Thyroid gland (tissue), 4 donors: ENCODE results near the gene LRMDA.

Experiments
- CTCF ChIP-seq, 6 experiments: fragments of 200-600 bp in 3 of 6; fragments of 450-650 bp in 3 of 6; sonication (generic) in 3 of 6; IDR thresholded peaks; one replicate each; pipeline ENCODE4 v1.5.1; 2016 to 2019; ENCODE audit warnings: antibody characterized with exemption in 6 of 6, mild to moderate bottlenecking in 2 of 6, inconsistent platforms in 1 of 6, moderate library complexity in 1 of 6
- POLR2A ChIP-seq, 2 donors: fragments of 450-650 bp; IDR thresholded peaks; one replicate each; pipeline ENCODE4 v1.6.1; 2017; ENCODE audit warnings: antibody characterized with exemption in 2 of 2, mild to moderate bottlenecking in 2 of 2, moderate library complexity in 1 of 2

GRCh38 chr10:75730847-75731246, 299.4 kb downstream of the LRMDA start:
- no peak for TF ChIP-seq CTCF (IDR thresholded peaks at IDR 0.05)
- TF ChIP-seq POLR2A (IDR thresholded peaks at IDR 0.05): no peak
